NCI-H2107 treated with DMSO at 0.1 percent for 48 hours (cell line): ENCODE data around the gene APBB1.
"Not testable (repeated sequence)": the region's sequence is repeated elsewhere in the genome, so short reads cannot be mapped to it uniquely, and the experiment has no call there.

ENCODE experiments used
- DNase-seq: peaks from one replicate; lab custom pipeline; 2025; ENCODE audit not compliant: unreplicated experiment; lab: John Stamatoyannopoulos, UW

The APBB1 gene

GRCh38 chr11:6417907-6418556 is 862 bp downstream of the APBB1 start:
- no peak for DNase-seq

DNA sequence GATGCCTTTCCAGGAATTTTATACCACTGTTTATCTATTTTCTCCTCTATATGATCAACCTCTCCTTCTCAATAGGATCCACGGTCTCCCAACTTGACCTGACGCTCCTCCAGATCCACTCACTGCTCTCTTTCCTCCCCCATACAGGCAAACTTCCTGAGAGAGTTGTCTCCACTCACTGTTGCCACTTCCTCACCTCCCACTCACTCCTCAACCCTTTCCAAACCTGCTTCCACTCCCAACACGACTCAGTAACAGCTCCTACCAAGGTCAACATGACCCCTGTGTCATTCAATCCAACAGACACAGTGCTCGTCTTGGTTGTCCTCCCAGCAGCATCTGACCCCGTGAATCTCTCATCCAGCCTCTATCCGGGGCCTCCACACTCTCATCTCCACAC is 3.1 kb downstream of the APBB1 start:
- no peak for DNase-seq

DNA sequence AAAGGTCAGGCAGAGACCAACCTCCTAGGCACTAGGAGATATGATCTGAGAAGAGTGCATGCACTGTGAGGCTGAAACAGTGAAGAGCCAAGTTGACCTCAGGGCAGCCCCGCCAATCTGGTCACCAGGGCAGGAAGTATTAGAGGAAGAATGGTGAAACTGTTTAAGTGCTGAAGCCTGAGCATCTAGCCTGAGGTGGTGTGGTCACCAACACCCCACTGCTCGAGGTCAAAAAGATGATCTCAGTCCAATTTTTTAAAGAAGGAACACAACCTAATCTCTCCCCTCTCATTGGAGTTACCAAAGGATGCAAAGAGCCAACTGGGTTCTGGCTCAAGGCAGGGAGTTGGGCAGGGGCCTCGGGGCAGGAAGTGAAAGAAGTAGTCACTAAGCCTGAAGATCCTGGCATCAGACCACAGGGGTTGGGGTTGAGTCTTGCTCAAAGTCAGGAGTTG is 4.0 kb downstream of the APBB1 start:
- DNase-seq, result no peak

DNA sequence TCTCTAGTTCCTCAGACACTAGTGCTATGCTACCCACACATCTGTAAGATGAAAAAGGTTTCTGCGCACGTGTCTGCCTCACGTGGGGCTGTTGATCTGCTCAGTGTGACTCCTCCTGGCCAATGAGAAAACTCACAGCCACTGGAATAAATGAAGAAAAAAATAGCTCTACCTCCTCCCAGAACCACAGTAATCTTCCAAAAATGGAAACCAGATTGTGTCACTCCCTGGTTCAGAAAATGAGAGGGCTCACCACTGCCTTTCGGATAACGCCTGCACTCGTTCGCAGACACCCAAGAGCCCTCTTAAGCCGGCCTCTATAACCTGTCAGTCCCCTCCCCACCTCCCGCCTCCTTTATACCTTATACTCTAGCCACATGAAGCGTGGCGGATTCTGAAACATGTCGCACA is 5.1 kb downstream of the APBB1 start:
- DNase-seq, result no peak

DNA sequence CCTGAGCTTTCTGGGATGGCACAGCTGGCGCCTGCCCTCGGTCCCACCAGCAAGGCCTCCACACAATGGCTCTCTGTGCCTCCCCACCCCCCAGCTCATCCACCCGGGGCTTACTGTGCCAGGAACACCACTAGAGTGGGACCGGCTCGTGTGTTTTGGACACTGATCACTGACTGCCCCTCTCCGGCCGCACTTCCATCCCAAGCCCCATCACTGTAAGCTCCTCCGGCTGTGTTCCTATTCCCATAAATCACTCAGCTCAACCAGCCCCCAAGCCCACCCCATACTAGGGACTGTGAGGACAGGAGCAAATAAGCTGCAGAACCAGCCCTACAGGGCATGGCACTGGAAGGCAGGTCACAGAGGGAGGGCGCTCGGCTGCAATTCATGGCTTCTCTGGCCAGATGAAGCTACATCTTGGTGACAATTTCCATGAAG is 7.3 kb downstream of the APBB1 start:
- DNase-seq, result no peak

DNA sequence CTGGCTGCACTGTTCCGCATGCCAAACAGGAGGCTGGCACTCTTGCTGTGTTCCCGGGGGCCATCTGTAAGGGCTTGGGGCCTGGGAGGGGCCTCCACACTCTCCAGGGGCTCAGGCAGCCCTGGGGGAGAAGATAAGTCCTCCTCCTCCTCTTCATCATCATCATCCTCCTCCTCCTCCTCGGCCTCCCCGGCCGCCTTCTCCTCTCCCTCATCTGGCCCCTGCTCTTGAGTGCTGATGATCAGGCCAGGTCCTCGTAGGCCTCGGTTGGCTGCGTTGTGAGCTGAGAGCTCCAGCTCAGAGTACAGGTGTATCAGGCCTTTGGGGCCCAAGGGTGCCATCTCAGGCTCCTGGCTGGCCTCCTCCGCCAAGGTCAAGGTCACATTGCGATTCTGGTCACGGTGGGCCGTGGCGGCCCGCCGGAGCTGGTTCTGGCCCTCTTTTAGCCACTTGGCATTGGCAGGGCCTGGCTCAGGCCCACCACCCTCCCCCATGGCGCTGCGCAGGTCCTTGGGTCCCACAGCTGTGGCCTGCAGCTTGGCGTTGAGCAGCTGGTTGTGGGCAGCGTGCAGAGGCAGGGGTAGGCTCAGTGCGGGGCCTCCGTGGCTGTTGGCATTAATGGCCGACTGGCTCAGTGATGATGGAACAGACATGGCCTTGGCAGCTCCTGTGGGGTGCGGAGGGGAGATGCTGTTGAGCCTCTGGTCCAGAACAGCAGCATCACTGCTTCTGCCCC is 8.0 kb downstream of the APBB1 start:
- DNase-seq, result no peak

- no peak for DNase-seq
Observed at GRCh38 chr11:6406370-6406769, 12.5 kb downstream of the APBB1 start.

DNA sequence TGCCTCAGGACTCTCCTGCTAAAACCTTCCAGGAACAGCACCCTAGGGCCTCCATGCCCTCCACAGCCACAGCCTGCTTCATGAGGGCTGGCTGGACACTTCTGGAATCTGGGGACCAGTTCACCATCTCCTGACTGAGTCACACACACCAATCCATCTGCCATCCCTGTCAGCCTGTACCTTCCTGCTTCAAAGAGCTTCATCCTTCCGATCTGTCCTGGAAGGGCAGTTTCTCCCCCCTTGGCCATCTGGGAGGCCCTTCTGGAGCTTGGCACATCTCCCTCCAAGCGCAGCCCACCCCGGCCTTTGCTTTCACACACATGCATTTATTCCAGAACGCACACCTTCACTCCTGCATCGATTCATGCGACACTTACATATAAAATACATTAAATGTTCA is 13.0 kb downstream of the APBB1 start:
- no peak for DNase-seq

DNA sequence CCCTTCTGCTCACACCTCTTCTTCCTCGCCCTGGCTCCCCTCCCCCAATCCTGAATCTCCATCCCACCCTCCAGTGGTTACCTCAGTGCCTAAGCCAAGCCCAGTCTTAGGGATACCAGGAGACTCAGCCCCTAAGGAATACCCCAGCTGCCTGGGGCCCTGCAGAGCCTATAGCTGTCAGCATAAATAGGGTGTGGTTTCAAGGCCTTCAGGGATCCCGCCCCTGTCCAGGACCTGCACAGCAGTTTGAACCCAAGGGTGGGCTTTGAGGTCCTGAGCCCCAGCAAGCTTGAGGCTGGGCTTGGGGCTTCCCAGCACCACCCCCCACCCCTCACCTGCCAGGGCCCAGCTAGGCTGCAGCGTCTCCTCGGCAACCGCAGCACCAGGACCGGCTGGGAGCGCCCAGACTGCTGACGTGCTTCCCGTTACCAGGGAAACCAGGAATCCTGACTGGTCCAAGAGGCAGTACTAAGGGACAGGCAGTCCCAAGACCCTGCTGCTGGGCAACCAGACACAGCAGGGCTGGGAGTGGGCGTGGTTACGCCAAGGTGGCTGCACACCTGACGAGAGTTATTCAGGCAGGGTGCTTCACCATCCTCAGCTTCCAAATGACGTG is 13.7 kb downstream of the APBB1 start:
- DNase-seq, result no peak

DNA sequence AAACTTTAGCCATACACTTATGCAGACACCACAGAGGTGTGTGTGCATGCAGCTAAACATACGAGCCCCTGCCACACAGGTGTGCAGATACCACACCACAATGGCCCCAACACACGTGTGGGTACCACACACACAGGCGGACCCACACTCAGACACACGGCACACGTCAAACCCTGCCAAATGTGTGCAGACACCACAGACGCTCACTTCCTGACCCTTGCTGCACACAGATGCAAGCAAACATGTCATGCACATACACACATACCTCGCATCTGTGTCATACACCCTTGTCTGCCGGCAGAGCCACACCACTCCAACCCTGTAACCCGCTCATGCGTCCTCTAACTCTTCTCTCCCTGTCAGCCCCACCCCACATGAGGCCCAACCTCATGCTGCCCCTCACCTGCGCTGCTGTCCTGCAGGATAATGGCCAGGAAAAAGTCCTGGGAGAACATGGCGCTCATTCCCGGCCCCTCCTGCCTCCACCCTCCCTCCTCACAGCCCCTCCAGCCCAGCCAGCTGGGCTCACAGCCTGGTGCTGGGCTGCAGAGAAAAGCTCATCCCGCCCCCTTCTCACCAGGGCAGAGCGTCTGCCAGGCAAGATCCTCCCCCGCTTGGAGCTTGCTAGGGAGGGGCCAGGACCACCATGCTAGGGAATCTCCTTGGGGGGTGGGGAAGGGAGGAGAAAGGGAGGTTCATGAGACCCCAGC is 14.4 kb downstream of the APBB1 start:
- no peak for DNase-seq

DNA sequence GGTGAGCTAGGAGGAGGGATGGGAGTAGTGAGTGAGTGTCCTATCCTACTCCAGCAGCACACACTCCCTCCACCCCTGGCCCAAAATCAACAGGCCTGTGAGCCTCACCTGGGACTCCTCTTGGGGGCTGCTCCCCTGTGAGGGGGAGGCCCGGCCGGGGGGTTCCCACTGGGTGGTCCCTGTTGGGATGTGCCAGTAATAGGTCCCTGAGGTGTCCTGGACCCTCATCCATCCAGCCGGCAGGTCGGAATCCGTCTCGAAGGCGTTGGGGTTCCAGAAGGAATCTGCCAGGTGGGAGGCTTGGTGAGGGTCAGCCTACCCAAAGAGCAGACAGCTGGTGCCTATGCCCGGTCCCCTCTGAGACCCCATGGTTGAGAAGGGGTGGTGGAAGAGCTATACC is 15.4 kb downstream of the APBB1 start:
- no peak for DNase-seq

- no peak for DNase-seq
Observed at GRCh38 chr11:6402561-6402981, 16.3 kb downstream of the APBB1 start.

- no peak for DNase-seq
Observed at GRCh38 chr11:6402061-6402470, 16.8 kb downstream of the APBB1 start.

- no peak for DNase-seq
Observed at GRCh38 chr11:6401464-6401863, 17.4 kb downstream of the APBB1 start.

DNA sequence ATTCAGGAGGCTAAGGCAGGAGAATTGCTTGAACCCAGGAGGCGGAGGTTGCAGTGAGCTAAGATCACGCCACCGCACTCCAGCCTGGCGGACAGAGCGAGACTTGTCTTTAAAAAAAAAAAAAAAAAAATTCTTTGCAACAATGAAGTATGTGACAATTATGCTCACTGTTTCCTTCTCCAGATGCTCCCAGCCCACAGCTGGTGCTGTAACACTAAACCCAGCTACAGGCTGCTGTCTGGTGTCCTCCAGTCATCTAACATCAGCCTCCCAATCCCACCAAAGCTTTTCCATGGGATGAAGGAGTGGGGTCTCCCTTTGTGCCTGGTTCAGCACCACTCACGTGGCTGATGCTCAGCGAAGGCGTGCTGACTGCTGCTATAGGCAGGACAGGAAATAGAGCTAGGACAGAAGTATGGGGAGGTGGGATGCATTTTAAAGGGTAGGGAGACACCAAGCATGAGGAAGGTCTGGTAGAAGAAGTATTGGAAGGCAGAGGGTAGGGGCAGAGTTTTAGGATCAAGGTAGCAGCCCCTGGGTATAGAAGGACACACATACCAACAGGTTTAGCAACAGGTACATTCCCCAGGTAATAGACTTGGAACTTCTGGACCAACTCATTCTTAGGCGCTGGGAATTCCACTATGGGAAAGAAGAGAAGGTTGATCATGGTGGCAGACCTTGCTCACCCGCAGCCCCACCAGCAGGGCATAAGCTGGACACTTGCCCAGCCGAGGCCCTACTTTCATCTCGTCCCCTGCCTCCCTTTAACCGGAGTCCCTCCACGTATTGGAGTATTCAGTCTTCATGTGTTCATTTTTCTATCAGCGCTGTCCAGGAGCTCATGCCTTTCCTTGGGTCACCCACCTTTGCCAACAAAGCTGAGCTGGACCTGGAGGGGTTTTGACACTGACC is 18.2 kb downstream of the APBB1 start:
- DNase-seq, result no peak

DNA sequence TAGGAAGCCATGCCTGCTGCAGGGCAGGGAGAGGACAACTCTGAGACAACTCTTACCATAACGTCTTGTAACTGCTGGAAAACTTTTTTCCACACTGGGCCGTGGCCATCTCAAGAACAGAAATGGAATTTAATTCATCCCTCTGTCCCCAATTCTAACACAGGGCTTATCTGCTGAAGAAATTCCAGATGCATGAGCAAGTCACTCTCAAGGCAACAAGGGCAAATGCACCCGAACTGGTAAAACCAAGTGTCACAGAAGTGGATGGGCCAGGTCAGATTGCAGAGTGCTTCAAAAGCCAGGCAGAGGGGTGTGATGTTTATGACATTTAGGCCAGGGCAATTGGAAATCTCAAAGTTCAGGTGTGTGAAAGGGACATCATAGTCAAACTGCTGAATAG is 21.3 kb downstream of the APBB1 start:
- DNase-seq, result no peak

DNA sequence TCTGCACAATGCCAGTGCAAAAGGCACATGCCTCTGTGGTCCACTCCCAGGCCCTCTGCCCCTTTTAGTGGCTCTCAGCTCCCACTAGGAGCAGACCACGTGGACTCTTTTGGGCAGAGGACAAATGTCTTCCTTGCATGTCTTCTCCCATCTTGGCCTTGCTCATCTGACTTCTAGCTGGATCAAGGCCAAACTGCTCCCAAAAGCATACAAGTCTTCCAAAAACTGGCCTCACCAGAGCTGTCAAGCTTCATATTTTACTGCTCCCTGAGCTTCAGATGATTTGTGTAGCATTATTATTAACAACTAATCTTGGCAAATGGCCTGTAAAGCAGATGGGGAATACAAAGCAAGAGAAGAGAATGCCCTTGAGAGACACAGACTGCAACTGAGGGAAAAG is 21.7 kb downstream of the APBB1 start:
- no peak for DNase-seq

DNA sequence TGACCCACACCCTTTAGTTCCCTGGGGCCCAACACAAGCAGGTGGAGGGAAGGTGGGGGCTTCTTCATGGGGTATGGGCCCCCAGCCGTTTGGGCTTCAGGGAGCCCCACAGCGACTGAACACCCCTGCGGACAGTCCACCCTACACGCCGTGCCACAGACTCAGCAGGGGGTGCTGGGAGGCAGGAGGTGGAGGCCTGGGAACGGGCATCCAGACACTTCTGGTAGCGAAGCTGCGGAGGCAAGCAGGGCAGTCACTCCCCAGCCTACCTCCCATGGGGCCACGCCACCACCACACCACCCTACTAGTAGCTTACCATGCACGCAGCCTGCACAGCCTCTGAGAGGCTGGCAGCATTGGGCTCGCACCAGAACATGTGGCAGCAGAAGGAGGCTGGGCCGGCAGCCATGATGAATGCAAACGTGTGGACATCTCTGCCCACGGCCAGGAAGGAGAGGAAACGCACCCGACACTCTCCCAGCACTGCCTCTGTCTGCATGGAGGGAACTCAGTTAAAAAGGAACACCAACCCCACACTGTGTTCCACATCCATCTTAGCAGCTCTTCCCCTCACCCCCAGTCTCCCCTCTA is 23.3 kb downstream of the APBB1 start:
- DNase-seq, result no peak

DNA sequence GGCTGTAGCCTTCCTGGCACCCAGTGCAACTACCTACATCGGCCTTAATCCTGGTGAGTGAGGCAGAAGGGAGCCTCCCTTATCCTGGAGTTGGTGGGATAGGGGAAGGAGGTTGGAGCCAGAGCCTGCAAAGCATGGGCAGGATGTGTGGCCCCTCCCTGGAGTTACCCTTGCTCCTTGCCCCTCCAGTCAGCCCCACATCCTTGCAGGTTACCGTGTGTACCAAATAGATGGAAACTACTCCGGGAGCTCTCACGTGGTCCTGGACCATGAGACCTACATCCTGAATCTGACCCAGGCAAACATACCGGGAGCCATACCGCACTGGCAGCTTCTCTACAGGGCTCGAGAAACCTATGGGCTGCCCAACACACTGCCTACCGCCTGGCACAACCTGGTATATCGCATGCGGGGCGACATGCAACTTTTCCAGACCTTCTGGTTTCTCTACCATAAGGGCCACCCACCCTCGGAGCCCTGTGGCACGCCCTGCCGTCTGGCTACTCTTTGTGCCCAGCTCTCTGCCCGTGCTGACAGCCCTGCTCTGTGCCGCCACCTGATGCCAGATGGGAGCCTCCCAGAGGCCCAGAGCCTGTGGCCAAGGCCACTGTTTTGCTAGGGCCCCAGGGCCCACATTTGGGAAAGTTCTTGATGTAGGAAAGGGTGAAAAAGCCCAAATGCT is 24.8 kb downstream of the APBB1 start:
- no peak for DNase-seq

GRCh38 chr11:6392251-6392650 is 26.6 kb downstream of the APBB1 start:
- not testable (repeated sequence) for DNase-seq
